Endothelial cell of umbilical vein (primary cell): ENCODE results near the gene ZNF516. TPM values are rescaled to one million over a fixed set of nuclear protein-coding genes. Genes with fewer than 3 reads are reported as not detected.

Source experiments
- BruUV-seq: library from RNA; stranded (reverse); fragments of 400-500 nt; replicated peaks from 2 replicates; lab custom pipeline; 2021; lab: Mats Ljungman, UMichigan
- CTCF ChIA-PET: fragments of 300-600, 350-600 bp; sonication (Branson Sonifier 250); formaldehyde crosslinking; loops from one replicate; lab custom pipeline; 2021; ENCODE audit warnings: antibody characterized with exemption, inconsistent platforms; lab: Charles Lee
- POLR2A ChIA-PET: fragments of 300-600, 350-600 bp; sonication (Branson Sonifier 250); formaldehyde crosslinking; loops from one replicate; lab custom pipeline; 2021; ENCODE audit warnings: antibody characterized with exemption, inconsistent platforms; lab: Charles Lee
- DNase-seq: peaks from one replicate; pipeline ENCODE4 v3.0.0-alpha.2; 2011; ENCODE audit warnings: low read depth, low spot score
- FAIRE-seq: peaks from 2 replicates; lab custom pipeline; 2011; peaks lifted over from hg19 to GRCh38; lab: Jason Lieb, UNC
- H2AFZ ChIP-seq: 2 replicates; pipeline ENCODE4 v1.6.0; 2012; ENCODE audit warnings: low read depth, low read length, control low read depth, inconsistent platforms
- H3K27ac ChIP-seq: 2 replicates; pipeline ENCODE4 v1.5.1; 2011; ENCODE audit warnings: low read depth, mild to moderate bottlenecking, control low read depth, low read length, moderate library complexity; ENCODE audit not compliant: insufficient read depth
- H3K27me3 ChIP-seq, 2 experiments: 2 replicates each; pipeline versions ENCODE4 v1.6.0 to v1.6.1; 2011; ENCODE audit warnings: low read length in 2 of 2, mixed read lengths in 1 of 2; ENCODE audit not compliant: control insufficient read depth in 2 of 2, insufficient read depth in 2 of 2
- H3K36me3 ChIP-seq, 2 experiments: 2 replicates in 1 of 2; 3 replicates in 1 of 2; pipeline ENCODE4 v1.5.1; 2011; ENCODE audit warnings: low read length in 2 of 2, mild to moderate bottlenecking in 1 of 2, moderate library complexity in 1 of 2; ENCODE audit not compliant: control insufficient read depth in 2 of 2, insufficient read depth in 2 of 2; ENCODE audit errors: extremely low read depth in 1 of 2
- H3K4me1 ChIP-seq: 3 replicates; pipeline ENCODE4 v1.5.1; 2011; ENCODE audit warnings: mild to moderate bottlenecking, low read length; ENCODE audit not compliant: control insufficient read depth, insufficient read depth; ENCODE audit errors: extremely low read depth
- H3K4me2 ChIP-seq: 2 replicates; pipeline ENCODE4 v1.6.1; 2011; ENCODE audit warnings: low read length, control low read depth, mixed read lengths; ENCODE audit not compliant: insufficient read depth
- H3K4me3 ChIP-seq, 3 experiments: fragments of 200-600 bp in 1 of 3; sonication (generic), shearing (Covaris generic) in 1 of 3; replicated peaks in 1 of 3; 2 replicates each; pipeline ENCODE4 v1.5.1; 2011 to 2016; ENCODE audit warnings: control low read depth in 3 of 3, low read length in 3 of 3, mild to moderate bottlenecking in 2 of 3, inconsistent platforms in 1 of 3, low read depth in 1 of 3, moderate library complexity in 1 of 3; ENCODE audit not compliant: insufficient read depth in 1 of 3
- H3K79me2 ChIP-seq: 2 replicates; pipeline ENCODE4 v1.6.0; 2012; ENCODE audit warnings: low read length, inconsistent platforms; ENCODE audit not compliant: control insufficient read depth, insufficient read depth
- H3K9ac ChIP-seq: replicated peaks from 2 replicates; pipeline ENCODE3; 2011; ENCODE audit warnings: low read length, control low read depth; ENCODE audit not compliant: insufficient read depth; ENCODE audit errors: extremely low read depth
- H3K9me1 ChIP-seq: replicated peaks from 3 replicates; pipeline ENCODE4 v1.6.0; 2011; ENCODE audit warnings: mild to moderate bottlenecking, low read length; ENCODE audit not compliant: control insufficient read depth, insufficient read depth; ENCODE audit errors: extremely low read depth
- H3K9me3 ChIP-seq: replicated peaks from 2 replicates; pipeline ENCODE4 v1.5.1; 2012; ENCODE audit warnings: low read length, inconsistent platforms; ENCODE audit not compliant: control insufficient read depth, insufficient read depth
- H4K20me1 ChIP-seq: replicated peaks from 2 replicates; pipeline ENCODE3; 2011; ENCODE audit warnings: mild to moderate bottlenecking, low read length; ENCODE audit not compliant: control insufficient read depth, insufficient read depth; ENCODE audit errors: extremely low read depth
- EZH2 ChIP-seq: IDR thresholded peaks from 2 replicates; pipeline ENCODE4 v1.6.1; 2012; ENCODE audit warnings: borderline replicate concordance, low read depth, mild to moderate bottlenecking, moderate library complexity, low read length, inconsistent platforms; ENCODE audit not compliant: severe bottlenecking
- FOS ChIP-seq: IDR thresholded peaks from 2 replicates; pipeline ENCODE4 v1.6.1; 2011; ENCODE audit warnings: mild to moderate bottlenecking, low read length, moderate library complexity, borderline replicate concordance; ENCODE audit not compliant: insufficient read depth
- GATA2 ChIP-seq: IDR thresholded peaks from 2 replicates; pipeline ENCODE4 v1.7.0; 2011; ENCODE audit warnings: low read depth, mild to moderate bottlenecking, moderate library complexity, mixed read lengths, low read length; ENCODE audit not compliant: insufficient read length, insufficient read depth
- JUN ChIP-seq: IDR thresholded peaks from 2 replicates; pipeline ENCODE4 v1.6.1; 2011; ENCODE audit warnings: borderline replicate concordance, low read depth; ENCODE audit not compliant: insufficient read length, insufficient read depth
- MAX ChIP-seq: IDR thresholded peaks from 2 replicates; pipeline ENCODE4 v1.6.1; 2011; ENCODE audit not compliant: insufficient read depth, insufficient read length
- MYC ChIP-seq: IDR thresholded peaks from one replicate; pipeline ENCODE4 v1.6.1; 2011; ENCODE audit warnings: mild to moderate bottlenecking, low read depth, low read length
- POLR2A ChIP-seq: IDR thresholded peaks from 2 replicates; pipeline ENCODE4 v1.6.1; 2012; ENCODE audit warnings: low read depth, mild to moderate bottlenecking, control low read depth, low read length
- POLR2AphosphoS5 ChIP-seq: IDR thresholded peaks from 2 replicates; pipeline ENCODE4 v1.6.1; 2012; ENCODE audit warnings: low read depth, mild to moderate bottlenecking, control low read depth, low read length, moderate library complexity; ENCODE audit not compliant: insufficient read depth
- dilution Hi-C: fragments of 300-500 bp; cut with MboI; formaldehyde crosslinking; loops from one replicate; pipeline ENCODE4 v1.15.0; 2019; ENCODE audit warnings: low sequenced_read_pairs; ENCODE audit not compliant: extremely low pct_ligation_motif_present
- intact Hi-C: fragments of 100-400 bp; cut with micrococcal nuclease; formaldehyde crosslinking; loops from one replicate; pipeline ENCODE4 v1.10.0; 2022
- polyA plus RNA-seq, 4 experiments: library from polyadenylated mRNA; depleted of rRNA in 3 of 4; stranded (reverse) in 3 of 4; unstranded in 1 of 4; fragments of >200 nt; gene quantifications; 2 replicates each; pipeline versions ENCODE4 v1.2.1 to v1.2.3, GENCODE V29; 2011 to 2012; ENCODE audit warnings: missing spikeins in 1 of 4
- total RNA-seq: library from RNA; stranded (reverse); gene quantifications from 2 replicates; pipeline ENCODE4 v1.2.3, GENCODE V29; 2021
- TF ChIP-seq, protein P1 (sequence below), 2 donors: IDR thresholded peaks; 1 replicate in 1 of 2; 2 replicates in 1 of 2; pipeline ENCODE4 v1.5.1; 2011; ENCODE audit warnings: low read length in 2 of 2, mild to moderate bottlenecking in 2 of 2, moderate library complexity in 2 of 2, control low read depth in 1 of 2, inconsistent platforms in 1 of 2, low read depth in 1 of 2; ENCODE audit not compliant: insufficient read depth in 1 of 2; ENCODE audit errors: extremely low read depth in 1 of 2

Gene ZNF516
- total and polyA plus RNA-seq, 2 donors (not counting 3 experiments of a cell fraction or from before 2014, with no cell fraction given), result 3.6 to 19.1 TPM

GRCh38 chr18:76465630-76466409 is 29.2 kb downstream of the ZNF516 start:
- no peak for FAIRE-seq
- POLR2A ChIA-PET, result no interaction called here

More at GRCh38 chr18:76465630-76466409, 29.2 kb downstream of the ZNF516 start:
- no peak overlapping the region for H3K4me3 ChIP-seq
- H3K27ac ChIP-seq, result no peak overlapping the region
- H3K9me3 ChIP-seq, result no peaks in the 10 kb centered on the region
- H3K79me2 ChIP-seq, result no peaks in the 10 kb centered on the region
- no peak overlapping the region for H2AFZ ChIP-seq
- CTCF ChIA-PET, result interaction anchor here (1.6 kb wide), 1 partner anchor 8 kb away, joined by 3 read pairs; no protein-coding TSS in a partner anchor
- TF ChIP-seq, protein P1, sequence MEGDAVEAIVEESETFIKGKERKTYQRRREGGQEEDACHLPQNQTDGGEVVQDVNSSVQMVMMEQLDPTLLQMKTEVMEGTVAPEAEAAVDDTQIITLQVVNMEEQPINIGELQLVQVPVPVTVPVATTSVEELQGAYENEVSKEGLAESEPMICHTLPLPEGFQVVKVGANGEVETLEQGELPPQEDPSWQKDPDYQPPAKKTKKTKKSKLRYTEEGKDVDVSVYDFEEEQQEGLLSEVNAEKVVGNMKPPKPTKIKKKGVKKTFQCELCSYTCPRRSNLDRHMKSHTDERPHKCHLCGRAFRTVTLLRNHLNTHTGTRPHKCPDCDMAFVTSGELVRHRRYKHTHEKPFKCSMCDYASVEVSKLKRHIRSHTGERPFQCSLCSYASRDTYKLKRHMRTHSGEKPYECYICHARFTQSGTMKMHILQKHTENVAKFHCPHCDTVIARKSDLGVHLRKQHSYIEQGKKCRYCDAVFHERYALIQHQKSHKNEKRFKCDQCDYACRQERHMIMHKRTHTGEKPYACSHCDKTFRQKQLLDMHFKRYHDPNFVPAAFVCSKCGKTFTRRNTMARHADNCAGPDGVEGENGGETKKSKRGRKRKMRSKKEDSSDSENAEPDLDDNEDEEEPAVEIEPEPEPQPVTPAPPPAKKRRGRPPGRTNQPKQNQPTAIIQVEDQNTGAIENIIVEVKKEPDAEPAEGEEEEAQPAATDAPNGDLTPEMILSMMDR (IDR thresholded peaks at IDR 0.05; ENCODE audit: extremely low read depth in 1 of 2, insufficient read depth in 1 of 2, low read depth in 1 of 2, low read length in 2 of 2), result no peak
- TF ChIP-seq FOS (no peak), GATA2 (no peak), JUN (no peak), MYC (no peak), EZH2 (no peak), POLR2AphosphoS5 (no peak), MAX (no peak), POLR2A (no peak)
- H3K27me3 ChIP-seq, result no peaks in the 10 kb centered on the region
- no peak overlapping the region for H3K4me2 ChIP-seq
- dilution Hi-C loops, result no loop called here
- no peaks in the 10 kb centered on the region for H4K20me1 ChIP-seq
- no peaks in the 10 kb centered on the region for H3K36me3 ChIP-seq
- no peak overlapping the region for H3K9ac ChIP-seq
- no peak for DNase-seq
- intact Hi-C loops, result no loop called here
- H3K9me1 ChIP-seq, result no peaks in the 10 kb centered on the region
- BruUV-seq, result no TSS peak
- H3K4me1 ChIP-seq, result no peaks in the 10 kb centered on the region
